Chondrocyte (in vitro differentiated cells): ENCODE results near the gene SIPA1L3. TPM values are rescaled to one million over a fixed set of nuclear protein-coding genes. Genes with fewer than 3 reads are reported as not detected.
"Not testable (repeated sequence)": the region's sequence is repeated elsewhere in the genome, so short reads cannot be mapped to it uniquely, and the experiment has no call there.

ENCODE experiments used
- DNase-seq: peaks from one replicate; pipeline ENCODE4 v3.0.0; 2021; ENCODE audit warnings: mixed read lengths, low spot score
- H3K27ac Mint-ChIP-seq: one replicate; pipeline ENCODE4 v1.8.0; 2021; ENCODE audit warnings: mild to moderate bottlenecking, moderate library complexity, mixed read lengths; ENCODE audit not compliant: unreplicated experiment
- H3K27me3 Mint-ChIP-seq: 2 replicates; pipeline ENCODE4 v1.8.0; 2021; ENCODE audit warnings: low read depth, mixed read lengths
- H3K36me3 Mint-ChIP-seq: 2 replicates; pipeline ENCODE4 v1.8.0; 2021; ENCODE audit warnings: low read depth, mixed read lengths
- H3K4me1 Mint-ChIP-seq: 2 replicates; pipeline ENCODE4 v1.8.0; 2021; ENCODE audit warnings: low read depth, mild to moderate bottlenecking, mixed read lengths
- H3K4me3 Mint-ChIP-seq: one replicate; pipeline ENCODE4 v1.8.0; 2021; ENCODE audit warnings: mild to moderate bottlenecking, moderate library complexity, mixed read lengths; ENCODE audit not compliant: unreplicated experiment
- H3K9me3 Mint-ChIP-seq: 2 replicates; pipeline ENCODE4 v1.8.0; 2021; ENCODE audit warnings: low read depth, mixed read lengths
- CTCF ChIP-seq: fragments of 200-600 bp; sonication (generic); IDR thresholded peaks from 2 replicates; pipeline ENCODE4 v1.5.0; 2021; ENCODE audit warnings: antibody characterized with exemption, mild to moderate bottlenecking, moderate library complexity
- total RNA-seq: library from RNA; stranded (reverse); gene quantifications from 3 replicates; pipeline ENCODE4 v1.2.1, GENCODE V29; 2021

The SIPA1L3 gene
- total RNA-seq, 1 donor from 2014 or later, result 17.5 TPM

GRCh38 chr19:38064661-38065425 is 157.8 kb downstream of the SIPA1L3 start:
- H3K36me3 Mint-ChIP-seq, result no peaks in the 10 kb centered on the region
- H3K4me3 Mint-ChIP-seq, result no peak overlapping the region
- no peak for DNase-seq
- no peaks in the 10 kb centered on the region for H3K27me3 Mint-ChIP-seq
- peaks cover 17% of the 10 kb centered on the region for H3K4me1 Mint-ChIP-seq
- H3K9me3 Mint-ChIP-seq, result no peaks in the 10 kb centered on the region
- no peak for TF ChIP-seq CTCF
- H3K27ac Mint-ChIP-seq, result no peak overlapping the region

- not testable (repeated sequence) for H3K9me3 Mint-ChIP-seq, DNase-seq, H3K36me3 Mint-ChIP-seq, H3K27ac Mint-ChIP-seq, H3K27me3 Mint-ChIP-seq, H3K4me3 Mint-ChIP-seq
- H3K4me1 Mint-ChIP-seq, result peaks cover 22% of the 10 kb centered on the region
These were observed 158.8 kb downstream of the SIPA1L3 start for GRCh38 chr19:38065775-38066174.

- no peak for DNase-seq
- no peak overlapping the region for H3K4me3 Mint-ChIP-seq
- H3K9me3 Mint-ChIP-seq, result no peaks in the 10 kb centered on the region
- H3K27ac Mint-ChIP-seq, result no peak overlapping the region
- no peaks in the 10 kb centered on the region for H3K36me3 Mint-ChIP-seq
- H3K4me1 Mint-ChIP-seq, result peaks cover 5% of the 10 kb centered on the region
- TF ChIP-seq CTCF, result no peak
- H3K27me3 Mint-ChIP-seq, result no peaks in the 10 kb centered on the region
These were observed 161.8 kb downstream of the SIPA1L3 start for GRCh38 chr19:38068826-38069225.

GRCh38 chr19:38070573-38070972 is 163.6 kb downstream of the SIPA1L3 start:
- Mint-ChIP-seq H3K36me3 (no peaks in the 10 kb centered on the region), H3K4me1 (peaks cover 5% of the 10 kb centered on the region), H3K9me3 (no peaks in the 10 kb centered on the region), H3K27ac (no peak overlapping the region), H3K4me3 (no peak overlapping the region), H3K27me3 (no peaks in the 10 kb centered on the region)
- TF ChIP-seq CTCF, result no peak
- DNase-seq, result no peak

- H3K27me3 Mint-ChIP-seq, H3K9me3 Mint-ChIP-seq, H3K4me3 Mint-ChIP-seq, H3K36me3 Mint-ChIP-seq, H3K27ac Mint-ChIP-seq, H3K4me1 Mint-ChIP-seq, DNase-seq: not testable (repeated sequence)
These were observed 164.0 kb downstream of the SIPA1L3 start for GRCh38 chr19:38071054-38071453.

- Mint-ChIP-seq H3K36me3 (peaks cover under 1% of the 10 kb centered on the region), H3K9me3 (no peaks in the 10 kb centered on the region), H3K4me1 (peaks cover 5% of the 10 kb centered on the region), H3K27ac (no peak overlapping the region), H3K27me3 (no peaks in the 10 kb centered on the region), H3K4me3 (no peak overlapping the region)
- no peak for DNase-seq
- no peak for TF ChIP-seq CTCF
These were observed 164.6 kb downstream of the SIPA1L3 start for GRCh38 chr19:38071647-38072046.
